GM18867 (cell line): ENCODE measurements around the gene PPP2R5B.

Experiments
- ATAC-seq: cut with Tn5 transposase; IDR thresholded peaks from one replicate; pipeline ENCODE4 v1.9.1; 2021; ENCODE audit warnings: mild to moderate bottlenecking, moderate library complexity; ENCODE audit not compliant: unreplicated experiment

The PPP2R5B gene

GRCh38 chr11:64888729-64889511, 35.6 kb upstream of the PPP2R5B start:
- ATAC-seq: no peak

DNA sequence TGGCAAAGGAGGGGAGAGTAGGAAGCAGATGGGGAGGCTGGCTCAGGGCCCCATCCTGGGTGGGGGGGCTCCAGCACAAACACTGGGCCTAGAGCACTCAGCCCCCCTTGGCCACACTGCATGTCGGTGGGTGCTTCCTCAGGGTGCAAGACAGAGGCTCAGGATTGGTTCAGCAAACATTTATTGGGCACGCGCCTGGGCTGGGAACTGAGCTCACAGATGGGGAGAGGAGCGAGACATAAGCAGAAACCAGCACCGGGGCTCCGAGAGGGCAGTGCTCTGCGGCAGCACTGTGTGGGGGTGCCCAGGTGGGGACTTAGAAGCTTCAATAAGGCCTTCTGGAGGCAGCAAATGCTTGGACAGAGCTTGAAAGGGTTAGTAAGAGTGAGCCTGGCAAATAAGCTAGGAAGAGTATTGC, 34.0 kb upstream of the PPP2R5B start:
- ATAC-seq: no peak

DNA sequence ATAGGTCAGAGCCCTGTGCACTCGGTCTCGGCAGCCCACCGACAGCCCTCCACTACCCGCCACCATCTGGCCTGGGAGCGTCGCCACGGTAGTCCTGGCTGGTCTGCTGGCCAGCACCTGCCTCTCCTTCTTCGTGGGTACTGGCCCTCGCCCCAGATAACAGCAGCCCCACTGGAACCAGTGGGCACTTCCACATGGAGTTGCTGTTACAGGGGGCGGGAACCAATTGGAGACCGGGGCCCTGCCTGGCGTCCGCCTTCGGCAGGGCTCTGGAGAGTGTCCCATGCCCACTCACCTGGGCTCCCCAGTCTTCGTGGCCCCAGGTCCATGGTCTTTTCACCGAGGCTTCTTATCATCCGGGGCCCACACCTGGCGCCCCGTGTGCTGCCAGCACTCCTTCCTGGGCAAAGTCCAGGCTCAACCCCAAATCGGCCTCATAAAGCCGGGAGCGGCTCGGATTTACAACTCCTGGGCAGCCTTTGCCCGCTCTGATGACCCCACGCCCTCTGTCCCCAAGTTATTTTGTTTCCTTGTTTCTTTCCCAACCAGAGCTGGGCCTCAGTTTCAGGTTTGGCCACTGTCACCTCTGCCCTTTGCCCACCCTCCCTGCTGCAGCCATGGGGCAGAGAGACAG, 33.2 kb upstream of the PPP2R5B start:
- no peak for ATAC-seq

- ATAC-seq: no peak
These were observed 32.6 kb upstream of the PPP2R5B start for GRCh38 chr11:64891880-64892279.

DNA sequence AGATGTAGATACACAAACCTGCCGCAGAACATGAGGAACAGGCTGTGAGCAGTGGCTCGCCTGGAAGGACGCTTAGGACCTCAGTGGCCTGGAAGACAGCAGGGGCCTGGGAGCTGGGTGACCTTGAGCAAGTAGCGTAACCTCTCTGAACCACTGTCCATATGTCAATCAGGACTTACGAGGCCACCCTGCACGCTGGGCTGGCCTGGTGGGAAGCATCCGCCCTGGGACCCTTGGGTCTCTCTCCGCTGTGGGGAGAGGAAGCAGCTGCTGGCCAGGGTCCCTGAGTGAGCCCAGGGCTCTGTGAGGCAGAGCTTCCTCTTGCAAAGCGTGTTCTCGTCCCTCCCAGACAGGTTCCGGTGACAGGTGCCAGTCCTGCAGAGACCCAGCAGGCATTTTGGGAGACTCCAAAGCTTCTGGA, 32.1 kb upstream of the PPP2R5B start:
- ATAC-seq: no peak

DNA sequence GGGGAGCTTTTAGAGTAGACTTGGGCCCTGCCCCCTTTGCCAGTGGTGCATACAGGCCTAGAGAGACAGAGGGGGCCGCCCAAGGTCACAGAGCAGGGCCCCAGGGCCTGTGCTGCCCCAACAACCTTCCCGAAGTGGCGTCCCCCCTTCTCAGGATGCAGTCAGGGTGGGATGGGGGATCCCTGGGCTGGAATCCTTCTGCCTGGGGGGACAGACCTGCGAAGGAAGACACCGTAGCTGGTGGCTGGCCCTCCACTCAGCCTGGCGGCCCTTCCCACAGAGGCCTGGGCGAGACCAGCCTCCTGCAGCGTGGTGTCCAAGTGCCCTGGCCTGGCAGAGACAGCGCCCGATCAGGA, 31.7 kb upstream of the PPP2R5B start:
- ATAC-seq: no peak

DNA sequence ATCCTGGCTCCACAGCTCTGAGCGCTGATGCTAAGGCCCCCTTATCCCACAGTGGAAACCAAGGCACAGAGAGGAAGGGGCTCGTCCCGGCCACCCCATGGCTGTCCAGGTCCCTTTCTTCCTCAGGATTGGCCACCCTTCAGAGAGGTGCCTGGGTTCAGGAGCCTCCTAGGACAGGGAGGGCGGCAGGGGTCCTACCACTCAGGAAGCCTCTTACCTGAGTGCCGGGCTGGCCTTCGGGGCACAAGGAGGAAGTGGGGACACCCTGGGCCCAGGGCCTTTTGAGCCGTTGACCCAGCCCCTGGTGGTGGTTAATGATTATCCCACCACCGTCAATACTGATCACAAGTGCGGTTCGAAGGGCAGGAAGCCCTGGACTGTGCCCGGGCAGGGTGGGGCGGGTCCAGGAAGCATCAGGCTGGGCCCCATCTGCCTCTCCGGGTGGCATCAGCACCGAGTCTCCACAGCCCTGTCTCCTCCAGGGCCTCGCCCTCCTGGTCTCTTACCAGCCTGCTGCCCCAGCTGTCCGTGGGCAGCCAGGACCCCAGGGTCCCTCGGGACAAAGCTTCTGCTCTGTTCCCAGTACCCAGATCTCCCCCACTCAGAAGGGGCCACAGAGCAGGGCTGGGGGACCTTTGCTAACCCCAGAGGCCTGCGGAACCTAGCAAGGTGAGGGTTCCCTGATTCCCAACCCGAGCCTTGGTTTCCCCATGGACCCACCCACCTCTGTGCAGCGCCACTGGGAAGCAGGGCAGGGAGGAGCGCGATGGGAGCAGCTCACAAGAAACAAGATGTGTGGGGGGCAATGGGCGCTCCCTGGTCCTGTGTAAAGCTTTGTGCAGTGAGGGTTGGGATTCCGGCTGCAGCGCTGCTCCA, 31.1 kb upstream of the PPP2R5B start:
- ATAC-seq: no peak

GRCh38 chr11:64894070-64894811, 30.2 kb upstream of the PPP2R5B start:
- peak; percentile 65 for ATAC-seq

DNA sequence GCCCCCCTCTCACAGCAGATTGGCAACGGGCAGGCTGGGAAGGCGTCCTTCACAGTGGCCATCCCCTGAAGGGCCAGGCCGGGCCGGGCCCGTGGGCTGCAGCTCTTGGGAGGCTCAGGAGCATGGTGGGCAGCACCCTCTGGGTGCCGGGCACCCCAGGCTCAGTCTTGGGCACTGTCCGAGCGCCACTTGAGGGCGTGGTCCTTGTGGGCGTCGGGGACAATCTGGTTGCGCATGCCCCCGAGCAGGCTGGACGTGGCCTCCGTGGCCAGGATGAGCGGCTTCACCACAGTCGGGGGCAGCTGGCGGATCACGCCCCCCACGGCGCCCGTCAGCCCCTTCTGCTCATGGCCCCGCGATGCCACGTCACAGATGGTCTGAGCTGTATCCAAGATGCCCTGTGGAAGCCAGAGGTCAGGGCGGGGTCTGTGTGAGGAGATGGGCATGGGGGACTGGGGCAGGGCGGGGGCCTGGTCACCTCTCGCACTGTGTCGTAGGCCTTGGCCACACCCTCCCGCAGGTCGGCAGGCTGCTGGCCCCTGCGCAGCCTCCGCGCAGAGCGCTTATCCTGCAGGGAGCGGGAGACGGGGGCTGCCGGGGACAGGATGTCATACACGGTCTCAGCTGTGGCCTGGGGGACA, 29.6 kb upstream of the PPP2R5B start:
- ATAC-seq: no peak

DNA sequence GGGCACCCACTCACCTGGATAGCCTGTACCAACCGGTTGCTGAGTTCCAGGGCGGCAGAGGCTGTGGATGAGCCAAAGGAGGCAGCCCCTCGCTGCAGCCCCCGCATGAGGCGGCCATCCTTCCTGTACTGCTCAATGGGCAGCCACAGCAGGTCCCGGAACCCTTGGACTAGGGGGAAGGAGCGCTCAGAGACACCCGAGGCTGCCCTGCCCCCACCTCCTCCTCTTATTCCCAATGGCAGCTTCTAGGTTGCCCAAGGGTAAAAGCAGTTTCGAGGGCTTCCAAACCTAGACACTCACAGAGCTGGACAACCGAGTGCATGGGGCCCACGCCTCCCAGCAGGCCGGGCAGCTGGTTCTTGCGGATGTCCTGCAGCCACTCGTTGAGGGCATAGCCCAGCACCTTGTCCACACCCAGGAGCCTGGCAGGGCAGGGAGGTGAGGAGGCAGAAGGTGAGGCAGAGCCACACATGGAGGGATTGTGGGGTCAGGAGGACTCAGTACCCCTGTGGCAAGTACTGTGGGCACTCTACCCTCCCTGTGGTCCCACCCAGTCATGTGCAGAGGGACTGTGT, 28.0 kb upstream of the PPP2R5B start:
- ATAC-seq: no peak

DNA sequence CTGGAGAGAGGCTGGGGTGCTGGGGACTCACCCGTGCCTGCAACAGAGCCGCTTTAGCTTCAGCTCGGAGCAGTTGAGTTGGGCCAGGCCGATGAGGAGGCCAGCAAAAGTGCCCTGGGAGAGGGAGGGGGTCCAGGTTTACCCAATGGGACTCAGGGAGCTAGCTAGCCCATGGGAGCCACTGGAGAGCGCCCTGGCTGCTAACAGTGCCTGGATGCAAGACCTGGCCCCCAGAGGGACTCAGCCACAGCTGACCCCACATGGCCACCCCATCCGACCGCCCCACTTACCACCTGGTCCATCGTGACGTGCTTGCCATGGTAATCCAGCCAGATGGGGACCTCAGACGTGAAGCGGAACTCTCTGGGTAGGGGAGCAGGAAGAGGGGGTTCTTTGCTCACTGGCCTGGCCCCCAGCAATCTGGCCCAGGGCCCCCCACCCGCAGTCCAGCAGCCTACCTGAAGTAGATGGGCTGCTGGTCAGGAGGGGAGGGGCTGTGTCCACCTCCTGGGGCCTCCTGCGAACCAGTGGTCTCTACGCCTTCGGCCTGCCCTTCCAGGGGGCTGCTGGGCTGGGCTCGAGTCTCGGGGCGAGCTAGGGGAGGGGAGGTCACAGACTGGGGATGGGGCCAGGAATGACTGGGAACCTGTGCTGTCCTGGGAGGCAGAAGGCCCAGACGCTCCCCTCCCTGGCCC, 27.0 kb upstream of the PPP2R5B start:
- no peak for ATAC-seq

DNA sequence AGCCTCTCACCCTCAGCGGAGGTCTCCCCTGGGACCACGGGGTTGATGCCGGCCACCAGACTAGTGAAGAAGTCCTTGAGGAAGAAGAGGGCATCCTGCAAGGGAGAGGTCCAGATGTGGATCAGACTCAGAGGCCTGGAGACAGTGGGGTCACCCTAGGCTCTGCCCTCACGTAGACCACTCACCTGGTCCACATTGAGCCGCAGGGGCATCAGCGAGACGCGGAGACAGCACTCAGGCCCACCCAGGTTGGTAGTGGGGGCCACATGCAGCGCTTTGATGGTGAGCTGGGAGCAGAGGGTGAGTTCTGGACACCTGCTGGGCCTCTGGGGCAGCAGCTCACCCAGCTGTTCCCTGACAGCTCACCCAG, 26.4 kb upstream of the PPP2R5B start:
- no peak for ATAC-seq

DNA sequence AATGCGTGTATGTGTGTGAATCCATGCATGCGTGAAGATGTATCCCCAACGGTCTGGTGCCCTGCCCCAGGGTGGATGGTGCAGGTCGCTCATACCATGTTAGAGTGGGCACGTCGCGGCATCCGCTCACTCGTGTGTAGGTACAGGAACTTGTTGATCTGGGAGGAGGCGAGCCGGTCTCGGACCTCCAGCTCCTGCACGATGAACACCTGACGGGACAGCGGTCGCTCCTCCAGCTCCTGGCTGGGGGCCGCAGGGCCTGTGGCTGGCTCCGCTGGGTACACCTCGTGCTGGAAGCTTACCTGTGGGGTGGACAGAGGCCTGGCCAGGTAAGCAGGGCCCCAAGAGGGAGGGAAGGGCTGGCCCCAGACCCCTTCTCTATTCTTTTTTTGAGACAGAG, 25.9 kb upstream of the PPP2R5B start:
- ATAC-seq: no peak

GRCh38 chr11:64900263-64900678, 24.2 kb upstream of the PPP2R5B start:
- no peak for ATAC-seq

DNA sequence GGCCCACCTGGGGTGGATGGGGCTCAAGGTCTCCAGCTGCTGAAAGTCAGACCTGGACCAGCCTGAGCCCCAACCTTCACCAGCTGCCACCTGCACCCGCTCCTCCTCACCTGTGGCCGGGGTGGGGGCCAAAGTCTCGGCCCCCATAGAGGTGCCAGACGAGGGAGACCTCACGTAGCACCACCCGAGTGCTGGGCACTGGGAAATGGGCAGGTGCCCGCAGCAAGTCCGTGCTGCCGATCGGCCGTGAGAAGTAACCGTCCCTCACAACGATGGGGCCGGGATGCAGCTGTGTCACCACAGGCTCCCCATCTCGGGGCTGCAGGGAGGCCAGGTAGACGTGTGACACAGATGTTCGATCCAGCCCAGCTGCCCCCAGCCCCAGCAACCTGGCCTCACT, 23.7 kb upstream of the PPP2R5B start:
- ATAC-seq: no peak

DNA sequence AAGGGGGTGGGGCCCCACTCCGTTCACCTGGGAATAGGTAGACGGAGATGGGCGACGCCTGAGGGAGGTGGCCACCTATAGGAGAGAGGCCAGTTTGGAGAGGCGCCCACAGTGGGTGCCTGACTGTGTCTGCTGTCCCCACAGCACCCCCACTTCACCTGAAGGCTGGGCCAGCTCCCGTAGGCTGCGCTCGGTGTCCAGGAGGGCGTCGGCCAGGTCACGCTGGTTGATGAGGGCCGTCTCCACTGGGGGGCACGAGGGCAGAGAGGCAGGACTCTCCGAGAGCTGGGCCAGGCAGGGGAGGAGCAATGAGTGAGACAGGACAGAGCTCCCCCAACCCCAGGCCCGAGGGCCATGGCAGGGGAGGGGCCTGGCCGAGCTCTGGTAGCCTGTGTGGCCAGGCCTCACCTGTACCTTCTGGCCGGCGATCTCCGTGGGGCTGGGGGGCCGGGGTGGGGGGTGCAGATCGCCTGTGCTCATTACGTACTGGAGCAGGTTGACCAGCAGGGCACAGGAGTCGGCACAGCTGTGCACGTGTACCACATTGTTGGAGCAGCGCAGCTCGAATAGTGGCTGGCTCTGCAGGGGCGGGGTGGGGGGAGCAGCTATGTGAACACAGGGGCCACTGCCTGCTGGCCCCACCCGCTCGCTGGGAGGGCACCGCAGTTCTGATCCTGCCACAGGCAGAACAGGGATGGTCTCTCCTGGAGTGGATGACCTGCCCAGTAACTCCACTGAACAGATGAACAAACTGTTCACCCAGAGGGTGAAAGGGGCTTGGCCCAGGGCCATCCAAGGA, 22.2 kb upstream of the PPP2R5B start:
- no peak for ATAC-seq

DNA sequence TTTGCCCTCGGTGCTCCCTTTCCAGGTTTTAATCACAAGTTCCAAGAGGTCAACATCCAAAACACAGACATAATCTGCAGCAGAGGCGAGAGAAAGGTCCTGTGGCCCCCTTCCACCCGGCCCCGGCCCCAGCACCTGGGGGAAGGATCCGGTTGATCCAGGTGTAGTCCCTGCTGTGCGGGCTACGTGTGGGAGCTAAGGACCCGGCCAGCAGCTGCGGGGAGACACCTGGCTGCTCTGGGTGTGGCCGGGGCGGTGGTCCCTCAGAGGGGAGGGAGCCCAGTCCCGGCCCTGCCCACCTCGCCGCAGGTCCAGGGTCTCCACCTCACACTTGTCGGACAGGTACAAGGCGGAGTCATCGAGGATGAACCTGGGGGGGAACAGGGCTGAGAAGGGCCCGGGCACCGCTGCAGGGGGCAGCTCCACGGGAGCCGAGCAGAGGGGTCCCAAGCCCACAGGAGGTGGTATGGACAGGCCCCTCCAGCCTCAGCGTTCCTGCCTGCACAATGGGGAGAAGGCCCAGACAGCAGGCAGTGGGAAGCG, 21.1 kb upstream of the PPP2R5B start:
- ATAC-seq: no peak

DNA sequence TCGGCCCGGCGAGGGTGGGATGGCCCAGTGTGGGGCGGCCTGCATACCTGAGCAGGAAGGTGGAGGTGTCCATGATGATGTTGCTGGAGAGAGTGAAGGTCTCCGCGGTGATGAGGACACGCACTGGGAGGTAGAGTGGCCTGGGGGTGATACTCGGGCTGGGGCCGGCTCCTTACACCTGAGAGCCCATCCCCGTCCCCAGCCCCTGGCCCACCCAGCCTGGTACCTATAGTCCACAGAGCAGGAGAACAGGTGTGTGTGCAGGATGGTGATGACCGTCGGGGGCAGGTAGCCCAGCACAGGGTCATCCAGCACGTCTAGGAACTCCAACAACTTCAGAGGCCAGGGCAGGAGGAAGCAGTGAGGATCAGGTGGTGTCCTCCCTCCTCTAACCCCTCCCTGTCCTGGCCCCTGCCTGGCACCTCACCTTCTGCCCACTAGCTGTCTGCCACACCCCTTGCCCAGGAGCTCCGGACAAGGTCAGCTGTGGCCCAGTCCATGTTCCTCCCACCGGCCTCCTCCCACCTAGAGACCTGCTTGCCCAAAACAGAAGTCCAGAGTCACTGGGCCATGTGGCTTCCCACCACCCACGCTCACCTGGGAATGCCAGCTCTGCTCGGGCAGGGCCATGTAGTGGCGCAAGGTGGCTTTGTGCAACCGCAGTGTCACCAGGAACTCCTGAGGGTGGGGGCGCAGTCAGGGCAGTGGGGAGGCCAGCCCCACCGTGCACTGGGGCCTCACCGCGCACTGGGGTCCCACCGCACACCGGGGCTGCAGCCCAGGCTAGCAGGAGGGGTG, 18.8 kb upstream of the PPP2R5B start:
- ATAC-seq: no peak
